Fibroblast of the aortic adventitia (primary cell): ENCODE measurements around the gene RAX2. TPM values are rescaled to one million over a fixed set of nuclear protein-coding genes. Genes with fewer than 3 reads are reported as not detected.

Experiments
- DNase-seq: peaks from one replicate; pipeline ENCODE4 v3.0.0-alpha.2; 2010; ENCODE audit warnings: low read depth
- H3K4me3 ChIP-seq: 2 replicates; pipeline ENCODE4 v1.5.1; 2011; ENCODE audit warnings: low read depth, mild to moderate bottlenecking, control low read depth, low read length, moderate library complexity
- total RNA-seq: library from RNA; depleted of rRNA; stranded (reverse); fragments of >200 nt; gene quantifications from 2 replicates; pipeline ENCODE4 v1.2.3, GENCODE V29; 2012; ENCODE audit warnings: low replicate concordance
- TF ChIP-seq, protein P1 (sequence below): IDR thresholded peaks from 2 replicates; pipeline ENCODE4 v1.5.1; 2011; ENCODE audit warnings: mild to moderate bottlenecking, low read length, control low read depth, inconsistent platforms; ENCODE audit not compliant: insufficient read depth

RAX2 gene
- total RNA-seq, 1 donor = not detected

DNA sequence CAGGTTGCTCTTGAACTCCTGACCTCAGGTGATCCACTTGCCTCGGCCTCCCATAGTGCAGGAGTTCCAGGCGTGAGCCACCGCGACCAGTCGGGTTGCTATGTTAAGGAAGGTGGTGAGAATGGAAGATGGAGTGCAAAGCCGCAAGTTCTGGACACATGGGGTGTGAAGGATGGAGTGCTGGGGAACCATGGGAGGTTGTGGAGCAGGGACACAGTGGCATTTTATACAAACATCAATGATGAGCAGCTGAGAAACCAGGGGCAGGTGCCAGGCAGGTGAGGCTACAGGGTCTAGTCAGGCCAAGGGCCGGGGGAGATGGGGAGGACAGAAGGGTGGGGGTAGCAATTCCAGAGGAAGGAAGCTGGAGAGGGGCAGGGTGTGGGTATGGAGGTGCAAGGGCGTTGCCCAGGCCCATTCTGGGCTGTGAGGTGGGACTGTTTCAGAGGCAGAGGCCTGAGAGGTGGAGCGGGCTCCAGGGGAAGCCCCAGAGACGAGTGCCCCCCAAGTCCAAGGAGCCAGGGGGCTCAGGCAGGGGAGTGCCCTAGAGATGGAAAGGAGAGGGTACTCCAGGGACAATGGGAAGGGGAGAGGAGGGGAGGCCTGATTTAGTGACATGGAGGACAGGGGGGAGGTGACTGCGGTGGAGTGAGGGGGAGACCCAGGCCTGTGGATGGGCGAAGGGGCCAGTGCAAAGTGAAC, 1.9 kb upstream of the RAX2 start:
- no peak overlapping the region for H3K4me3 ChIP-seq
- no peak for DNase-seq
- TF ChIP-seq, protein P1, sequence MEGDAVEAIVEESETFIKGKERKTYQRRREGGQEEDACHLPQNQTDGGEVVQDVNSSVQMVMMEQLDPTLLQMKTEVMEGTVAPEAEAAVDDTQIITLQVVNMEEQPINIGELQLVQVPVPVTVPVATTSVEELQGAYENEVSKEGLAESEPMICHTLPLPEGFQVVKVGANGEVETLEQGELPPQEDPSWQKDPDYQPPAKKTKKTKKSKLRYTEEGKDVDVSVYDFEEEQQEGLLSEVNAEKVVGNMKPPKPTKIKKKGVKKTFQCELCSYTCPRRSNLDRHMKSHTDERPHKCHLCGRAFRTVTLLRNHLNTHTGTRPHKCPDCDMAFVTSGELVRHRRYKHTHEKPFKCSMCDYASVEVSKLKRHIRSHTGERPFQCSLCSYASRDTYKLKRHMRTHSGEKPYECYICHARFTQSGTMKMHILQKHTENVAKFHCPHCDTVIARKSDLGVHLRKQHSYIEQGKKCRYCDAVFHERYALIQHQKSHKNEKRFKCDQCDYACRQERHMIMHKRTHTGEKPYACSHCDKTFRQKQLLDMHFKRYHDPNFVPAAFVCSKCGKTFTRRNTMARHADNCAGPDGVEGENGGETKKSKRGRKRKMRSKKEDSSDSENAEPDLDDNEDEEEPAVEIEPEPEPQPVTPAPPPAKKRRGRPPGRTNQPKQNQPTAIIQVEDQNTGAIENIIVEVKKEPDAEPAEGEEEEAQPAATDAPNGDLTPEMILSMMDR = no peak

DNA sequence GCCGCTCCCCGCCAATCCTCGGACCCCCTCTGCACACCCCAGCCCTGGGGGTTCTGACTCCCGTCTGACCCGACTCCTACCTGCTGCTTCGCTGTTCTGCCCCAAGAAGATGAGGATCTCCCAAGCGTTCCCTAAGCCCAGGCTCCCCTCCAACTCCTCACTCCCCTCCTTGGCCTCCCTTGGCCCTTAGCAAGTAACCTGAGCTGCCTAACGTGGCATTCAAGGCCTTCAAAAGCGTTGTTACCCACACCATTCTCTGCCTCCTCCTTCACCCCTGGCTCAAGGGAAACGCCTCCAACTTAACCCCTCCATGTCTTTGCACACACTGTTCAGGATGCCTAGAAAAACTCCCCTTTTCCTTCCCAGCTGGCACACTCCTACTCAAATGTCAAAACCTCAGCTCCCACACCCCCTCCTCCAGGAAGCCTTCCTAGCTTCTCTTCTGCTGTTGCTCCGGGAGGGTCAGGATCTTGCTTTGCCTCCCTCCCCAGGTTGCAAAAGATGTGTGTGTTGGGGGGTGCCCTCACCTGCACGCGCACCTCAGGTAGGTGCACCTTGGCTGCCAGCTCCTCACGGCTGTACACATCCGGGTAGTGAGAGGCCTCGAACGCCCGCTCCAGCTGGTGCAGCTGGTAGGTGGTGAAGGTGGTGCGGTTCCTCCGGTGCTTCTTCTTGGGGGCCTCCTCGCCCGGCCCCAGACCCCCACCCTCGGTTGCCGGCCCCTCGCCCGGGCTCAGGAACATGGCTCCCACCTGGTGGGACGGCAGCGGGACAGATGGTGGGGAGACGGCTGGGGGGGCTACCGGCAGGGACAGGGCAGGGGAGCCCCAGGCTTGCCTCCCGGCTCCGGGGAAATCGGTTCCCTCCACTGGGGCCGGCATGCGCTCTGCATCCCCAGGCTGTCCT, 775 bp downstream of the RAX2 start:
- H3K4me3 ChIP-seq = no peak overlapping the region
- TF ChIP-seq, protein P1 = no peak
- DNase-seq = no peak

- TF ChIP-seq, protein P1 = no peak
- no peak for DNase-seq
- H3K4me3 ChIP-seq = no peak overlapping the region
These were observed 1.7 kb downstream of the RAX2 start for GRCh38 chr19:3770136-3770999.

DNA sequence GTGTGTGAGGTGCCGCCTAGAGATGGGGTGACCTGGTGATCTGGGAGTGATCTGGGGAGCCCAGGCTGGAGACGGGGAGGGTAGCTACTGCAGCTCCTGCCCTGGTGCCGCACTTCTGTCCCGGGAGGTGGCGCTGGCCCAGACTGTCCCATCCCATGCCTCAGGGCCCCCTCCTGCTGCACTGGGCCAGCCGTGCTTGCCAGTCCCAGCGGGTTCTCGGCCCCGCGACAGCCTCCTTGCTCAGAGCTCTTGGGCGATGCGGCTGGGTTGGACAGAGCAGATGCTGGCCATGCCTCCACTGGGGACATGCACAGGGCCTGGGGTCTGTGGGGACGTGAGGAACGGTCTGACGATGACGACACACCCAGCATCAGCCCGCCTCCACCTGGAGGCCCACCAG, 2.5 kb downstream of the RAX2 start:
- DNase-seq = no peak
- no peak overlapping the region for H3K4me3 ChIP-seq
- TF ChIP-seq, protein P1 = no peak

DNA sequence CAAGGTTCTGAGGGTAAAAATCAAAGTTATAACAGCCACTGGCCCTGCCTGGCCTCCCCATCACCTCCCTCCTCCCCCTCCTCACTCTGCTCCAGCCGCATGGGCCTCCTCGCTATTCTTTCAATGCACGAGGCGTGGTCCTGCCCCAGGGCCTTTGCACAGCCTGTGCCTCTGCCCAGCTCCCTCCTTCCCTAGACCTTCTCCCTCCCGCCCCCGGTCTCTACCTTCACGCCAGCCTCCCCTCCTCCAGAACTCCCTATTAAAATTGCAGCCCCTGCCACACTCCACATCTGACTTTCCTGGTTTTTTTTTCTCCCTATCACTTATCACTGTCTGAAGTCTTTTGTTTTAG, 3.3 kb downstream of the RAX2 start:
- H3K4me3 ChIP-seq = no peak overlapping the region
- DNase-seq = no peak
- TF ChIP-seq, protein P1 = no peak

- H3K4me3 ChIP-seq = no peak overlapping the region
- TF ChIP-seq, protein P1 = no peak
- DNase-seq = no peak
These were observed 3.8 kb downstream of the RAX2 start for GRCh38 chr19:3768015-3768747.
